Stimulated activated CD4-positive, alpha-beta T cell treated with anti-CD3 and anti-CD28 coated beads, Interleukin-2, amount 100 ng/mL, for 4 hours (primary cell): ENCODE measurements around the gene TOX3.

Experiments used
- DNase-seq: peaks from one replicate; pipeline ENCODE4 v3.0.0-alpha.2; 2020; ENCODE audit warnings: low read depth

The TOX3 gene

GRCh38 chr16:52547004-52547833 lies at the start of gene TOX3:
Gene TOX3 (minus strand): TSS chr16:52547143. CDS start chr16:52546723, 420 bp downstream.
- DNase-seq: no peak

DNA sequence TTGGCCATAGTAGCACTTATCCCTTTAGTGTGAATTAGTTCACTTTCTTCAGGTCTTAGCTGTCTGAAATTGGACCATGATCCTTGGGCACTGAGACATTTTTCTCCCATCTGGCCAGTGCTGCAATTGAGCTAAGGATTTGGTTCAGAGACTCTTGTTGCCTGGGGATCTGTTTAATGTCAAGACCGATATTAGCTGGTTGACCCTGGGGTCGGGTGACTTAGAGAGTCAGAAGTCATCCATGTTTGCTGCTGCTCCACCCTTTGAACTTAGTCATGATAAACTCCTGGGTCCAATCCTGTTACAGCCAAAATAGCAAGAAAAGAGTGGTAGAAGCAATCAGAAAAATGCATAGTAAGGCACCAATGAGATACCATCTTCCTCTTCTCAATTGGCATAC lies 45.8 kb upstream of the TOX3 start:
- DNase-seq: no peak

DNA sequence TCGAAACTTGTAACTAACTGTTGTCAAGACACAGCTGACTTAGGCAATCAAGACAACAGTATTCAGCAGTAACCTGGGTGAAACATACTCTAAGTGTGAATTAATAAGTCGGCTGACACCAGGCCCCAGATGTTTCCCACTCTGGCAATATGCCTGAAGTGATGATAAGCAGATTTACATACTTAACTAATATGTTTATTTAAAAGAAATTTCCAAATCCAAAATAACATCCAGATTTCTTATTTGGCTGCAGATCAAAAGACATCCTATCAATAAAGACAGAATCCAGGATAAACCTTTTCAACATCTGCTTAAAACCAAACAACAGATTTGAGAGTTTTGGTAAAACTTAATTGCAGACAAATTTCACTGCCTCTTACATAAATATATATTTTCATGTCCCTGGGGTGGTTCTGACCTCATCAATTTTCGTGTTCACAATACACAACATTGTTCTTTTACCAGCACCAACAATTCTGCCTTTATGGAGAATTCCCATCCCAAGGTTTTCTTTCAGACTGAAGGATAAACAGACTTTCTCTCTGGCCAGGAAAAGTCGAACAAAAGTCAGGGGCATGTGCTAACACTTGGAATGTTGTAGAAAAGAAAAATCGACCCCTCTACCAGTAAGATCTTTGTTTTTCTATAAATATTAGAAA lies 45.1 kb upstream of the TOX3 start:
- DNase-seq: no peak

GRCh38 chr16:52591471-52591870 lies 44.5 kb upstream of the TOX3 start:
- DNase-seq: no peak

DNA sequence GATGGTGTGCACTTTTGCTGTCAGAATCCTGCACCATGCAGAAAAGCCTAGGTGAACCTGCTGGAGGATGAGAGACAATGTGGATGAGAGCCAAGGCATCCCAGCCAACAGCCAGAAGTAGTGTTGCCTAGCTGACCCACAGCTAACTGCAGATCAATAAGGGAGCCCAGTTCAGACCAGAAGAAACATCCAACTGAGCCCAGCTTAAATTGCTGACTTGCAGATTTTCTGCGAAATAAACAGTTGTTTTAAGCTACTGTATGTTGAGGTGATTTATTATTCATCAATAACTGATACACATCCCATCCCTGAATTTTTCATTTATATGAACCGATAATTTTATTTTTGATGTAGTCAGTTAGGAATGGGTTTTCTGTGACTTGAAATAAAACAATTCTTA lies 39.2 kb upstream of the TOX3 start:
- DNase-seq: no peak

DNA sequence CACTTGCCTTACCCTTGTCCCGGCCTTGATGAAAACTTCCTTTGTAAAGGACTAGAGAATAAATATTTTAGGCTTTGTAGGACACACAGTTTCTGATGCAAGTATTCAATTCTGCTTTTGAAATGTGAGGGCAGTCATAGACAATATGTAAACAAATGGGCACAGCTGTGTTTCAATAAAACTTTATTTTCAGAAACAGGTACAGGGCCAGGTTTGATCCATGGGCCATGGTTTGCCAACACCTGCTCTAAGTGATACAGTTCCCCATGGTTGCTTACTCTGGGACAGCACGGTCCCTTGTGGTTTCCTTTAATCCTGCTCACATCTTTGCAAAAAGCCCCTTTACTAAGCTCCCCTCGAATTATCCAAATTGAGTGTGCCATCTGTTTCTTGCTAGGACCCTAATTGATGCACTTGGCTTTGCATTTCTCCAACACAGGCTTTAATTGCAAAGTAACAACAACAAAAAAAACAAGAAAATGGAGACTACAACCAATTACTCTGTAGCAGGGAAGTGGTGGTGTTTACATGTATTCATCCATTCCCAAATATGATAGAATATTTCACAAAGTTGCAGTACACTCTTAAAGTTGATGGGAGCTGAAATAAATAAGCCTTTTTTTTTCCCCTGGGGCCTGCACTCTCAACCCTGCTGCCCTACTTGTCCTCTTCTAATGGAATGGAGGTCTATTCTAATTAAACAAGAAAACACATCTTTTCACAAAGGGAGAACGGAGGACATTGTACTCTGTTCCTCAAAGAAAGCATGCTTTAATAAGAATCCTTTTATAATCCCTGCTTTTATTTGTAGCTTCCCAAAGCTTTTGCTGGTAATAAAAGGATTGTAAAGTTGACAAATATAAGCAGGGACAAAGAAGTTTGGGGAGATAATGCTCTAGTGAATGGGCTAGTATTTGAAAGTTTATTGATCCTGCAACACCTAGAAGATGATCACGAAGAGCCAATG lies 37.7 kb upstream of the TOX3 start:
- DNase-seq: no peak

GRCh38 chr16:52581530-52581929 lies 34.6 kb upstream of the TOX3 start:
- no peak for DNase-seq

- DNase-seq: no peak
Measured at GRCh38 chr16:52580488-52580887, 33.5 kb upstream of the TOX3 start.

DNA sequence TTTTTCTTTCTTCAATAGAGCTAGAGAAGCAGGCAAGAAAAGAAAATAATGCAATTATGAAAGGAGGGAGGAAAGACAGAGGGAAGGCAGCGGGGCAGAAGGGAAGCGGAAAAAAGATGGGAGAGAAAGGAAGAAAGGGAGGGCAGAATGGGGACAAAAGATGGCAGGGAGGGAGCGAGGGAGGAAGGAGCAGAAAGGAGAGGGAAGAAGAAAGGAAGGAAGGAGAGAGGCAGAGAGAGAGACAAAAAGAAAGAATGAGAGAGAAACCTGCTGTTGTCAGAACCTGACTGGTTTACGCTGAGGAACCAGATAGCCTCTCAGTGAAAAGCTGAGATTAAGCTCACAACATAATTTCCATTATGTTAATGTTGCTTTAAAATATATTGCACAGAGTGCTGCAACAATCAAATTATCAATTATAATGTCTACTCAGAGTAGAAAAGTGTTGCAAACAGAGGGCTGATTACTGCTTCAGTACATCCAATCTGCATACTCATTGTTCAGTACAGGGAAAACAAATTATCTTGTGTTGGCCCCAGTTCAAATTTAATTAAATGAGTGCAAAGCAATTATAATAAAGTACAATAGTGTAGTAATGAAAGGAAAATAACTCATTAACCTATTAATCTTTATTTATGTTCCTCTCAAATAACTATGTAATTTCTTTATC lies 32.0 kb upstream of the TOX3 start:
- no peak for DNase-seq

DNA sequence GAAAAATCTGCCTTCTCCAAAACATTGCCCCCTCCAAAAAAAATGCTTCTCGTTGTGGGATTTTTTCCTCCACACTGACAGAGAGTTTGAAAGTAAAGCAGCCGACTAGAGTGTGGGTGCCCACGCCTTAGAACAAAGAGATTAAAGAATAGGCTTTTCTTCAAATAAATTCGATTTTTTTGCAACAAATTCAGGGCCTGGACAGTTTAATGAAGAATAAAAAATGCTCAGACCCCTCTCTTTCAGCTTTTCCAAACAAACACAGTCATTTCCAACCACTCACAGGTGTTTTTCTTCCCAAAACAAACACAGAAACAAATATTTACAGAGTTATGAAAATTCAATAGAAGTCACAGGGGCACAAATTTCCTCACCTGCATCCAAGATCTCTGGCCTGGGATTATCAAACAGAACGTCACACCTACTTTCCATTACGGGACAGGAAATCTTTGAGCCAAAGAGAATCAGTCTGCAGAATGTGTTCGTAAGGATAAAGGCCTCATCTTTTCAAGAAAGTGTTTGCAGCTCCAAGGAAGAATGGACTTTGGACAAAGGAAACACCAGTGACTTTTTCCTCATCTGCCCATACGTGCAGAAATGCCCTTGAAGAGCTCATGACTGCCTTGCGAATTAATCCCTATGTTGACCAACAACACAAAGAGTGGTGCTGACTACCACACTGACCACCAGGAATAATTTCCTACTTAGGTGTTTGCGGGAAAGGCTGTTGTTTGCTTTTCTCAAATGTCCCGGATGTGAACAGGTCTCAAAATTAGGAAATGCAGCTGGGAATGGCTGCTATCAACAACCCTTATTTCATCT lies 31.3 kb upstream of the TOX3 start:
- DNase-seq: no peak

DNA sequence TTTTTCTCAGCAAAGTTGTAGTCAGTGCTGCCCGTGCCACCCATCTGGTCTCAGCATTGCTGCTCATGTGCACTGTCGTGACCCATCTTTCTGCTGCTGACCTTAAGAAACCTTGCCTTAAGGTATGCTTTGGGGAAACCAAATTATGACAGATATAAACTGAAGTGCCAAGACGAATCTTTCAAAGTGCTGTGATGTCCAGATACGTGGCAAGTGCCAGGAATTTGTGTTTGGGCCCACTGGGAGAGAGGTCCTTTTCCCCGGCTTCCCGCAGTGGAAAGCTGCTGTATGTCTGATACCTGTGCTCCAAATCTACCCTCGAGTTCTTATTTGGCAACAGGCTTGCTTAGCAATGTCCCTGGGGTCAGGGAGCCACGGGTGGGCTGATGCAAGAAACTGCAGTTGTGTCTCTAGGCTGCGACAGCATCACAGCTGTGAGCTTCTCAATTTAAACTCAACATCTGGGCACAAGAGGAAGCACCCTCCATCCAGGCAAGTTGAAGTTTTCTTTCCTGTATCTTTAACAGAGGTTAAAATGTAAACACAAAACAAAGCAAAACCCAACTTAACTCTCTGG lies 30.3 kb upstream of the TOX3 start:
- DNase-seq: no peak

DNA sequence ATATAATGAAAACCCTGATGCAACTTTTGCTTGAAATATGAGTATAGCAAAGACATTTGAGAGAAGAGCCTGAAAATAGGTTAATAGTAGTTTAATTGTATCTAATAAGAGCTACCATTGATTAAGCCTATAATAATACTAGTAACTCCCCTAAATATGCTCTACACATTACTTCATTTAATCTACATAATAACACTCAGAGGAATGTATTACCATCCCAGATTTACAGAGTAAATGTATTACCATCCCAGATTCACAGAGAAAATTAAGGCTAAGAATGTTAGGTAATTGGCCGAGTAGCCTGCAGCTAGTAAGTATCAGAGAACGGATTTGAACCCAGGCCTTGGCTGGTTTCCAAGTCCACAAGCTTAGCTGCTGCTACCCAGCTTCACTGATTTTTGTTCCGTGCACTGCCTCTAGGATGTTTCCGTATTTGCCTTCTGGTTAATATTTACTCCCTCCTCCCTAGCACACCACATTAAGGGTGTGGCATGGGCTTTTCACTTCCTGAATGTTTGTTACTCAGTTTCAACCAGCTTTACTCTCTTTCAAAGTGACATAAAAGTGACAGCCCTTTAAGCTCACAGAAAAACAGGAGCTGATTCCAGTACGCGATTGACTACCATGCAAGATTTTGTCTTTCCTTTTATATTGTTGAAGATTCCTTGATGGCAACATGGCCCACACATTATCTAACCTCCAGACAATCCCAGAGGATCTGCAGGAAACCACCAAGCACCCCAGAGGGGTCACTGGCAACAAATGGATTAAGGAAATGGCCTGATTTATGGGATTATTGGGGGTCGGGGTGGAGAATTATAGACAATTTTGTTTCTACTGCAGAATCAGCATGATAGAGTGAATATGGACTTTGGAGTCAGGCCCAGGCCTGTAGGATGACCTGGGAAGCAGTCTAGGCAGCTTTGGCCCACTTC lies 26.7 kb upstream of the TOX3 start:
- no peak for DNase-seq

- DNase-seq: no peak
Measured at GRCh38 chr16:52572656-52573055, 25.7 kb upstream of the TOX3 start.

- no peak for DNase-seq
Measured at GRCh38 chr16:52570495-52571091, 23.6 kb upstream of the TOX3 start.

DNA sequence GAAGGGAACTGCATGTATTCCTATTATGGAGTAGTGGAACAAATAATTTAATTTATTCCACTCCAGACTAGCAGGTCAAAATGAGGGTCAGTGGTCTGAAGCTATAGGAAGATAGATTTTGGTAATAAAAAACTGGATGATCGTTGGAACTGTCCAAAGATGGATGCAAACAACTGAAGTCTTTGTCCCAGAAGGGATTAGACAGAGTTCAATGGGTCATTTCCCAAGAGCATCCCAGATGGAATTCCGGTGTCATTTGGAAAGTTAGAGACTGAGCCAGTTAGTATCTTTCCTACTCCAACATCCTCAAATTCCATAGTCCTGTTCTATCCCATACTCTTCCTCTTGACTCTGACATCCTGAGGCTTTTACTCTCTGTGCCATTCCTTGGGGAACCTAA lies 22.8 kb upstream of the TOX3 start:
- DNase-seq: no peak

DNA sequence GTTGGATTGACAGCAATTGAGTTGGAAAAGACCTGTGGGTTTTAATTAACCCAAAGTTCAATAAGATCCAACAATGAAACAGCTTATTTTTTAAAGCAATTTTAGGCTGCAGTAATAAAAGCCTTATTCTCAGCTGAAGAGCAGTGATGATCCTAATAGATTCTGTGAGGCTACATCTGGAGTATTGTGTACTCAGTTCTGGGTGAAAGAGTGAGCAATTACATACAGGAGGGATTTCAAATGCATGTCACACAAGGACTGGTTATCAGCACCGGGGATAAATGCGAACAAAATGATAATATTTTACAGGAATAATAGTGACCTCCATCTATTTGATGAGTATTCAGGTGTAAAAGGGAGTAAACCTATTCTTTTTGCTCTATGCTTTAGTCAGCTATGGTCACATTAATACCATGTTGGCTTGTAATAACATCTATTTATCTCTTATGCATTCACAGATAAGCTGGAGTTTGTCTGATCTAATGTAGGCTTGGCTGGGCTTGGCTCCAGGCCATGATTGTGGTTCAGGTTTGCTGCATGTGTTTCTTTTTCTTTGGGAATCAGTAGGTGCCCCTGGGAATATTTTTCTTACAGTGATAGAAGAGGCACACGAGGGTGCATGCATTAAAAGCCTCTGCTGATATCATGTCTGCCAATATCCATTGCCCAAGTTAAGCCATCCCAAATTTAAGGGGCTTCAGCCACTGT lies 22.2 kb upstream of the TOX3 start:
- DNase-seq: no peak

- DNase-seq: no peak
Measured at GRCh38 chr16:52568495-52568894, 21.6 kb upstream of the TOX3 start.

GRCh38 chr16:52567193-52567592 lies 20.2 kb upstream of the TOX3 start:
- no peak for DNase-seq
